RCC 7860 (cell line): Measurements from ENCODE around the gene OR10H2.
"Not testable (repeated sequence)": the region's sequence is repeated elsewhere in the genome, so short reads cannot be mapped to it uniquely, and the experiment has no call there.

Experiments
- DNase-seq: peaks from one replicate; pipeline ENCODE4 v3.0.0-alpha.2; 2015; ENCODE audit warnings: low spot score
- FAIRE-seq: peaks from 2 replicates; lab custom pipeline; 2012; peaks lifted over from hg19 to GRCh38; lab: Jason Lieb, UNC

The OR10H2 gene

DNA sequence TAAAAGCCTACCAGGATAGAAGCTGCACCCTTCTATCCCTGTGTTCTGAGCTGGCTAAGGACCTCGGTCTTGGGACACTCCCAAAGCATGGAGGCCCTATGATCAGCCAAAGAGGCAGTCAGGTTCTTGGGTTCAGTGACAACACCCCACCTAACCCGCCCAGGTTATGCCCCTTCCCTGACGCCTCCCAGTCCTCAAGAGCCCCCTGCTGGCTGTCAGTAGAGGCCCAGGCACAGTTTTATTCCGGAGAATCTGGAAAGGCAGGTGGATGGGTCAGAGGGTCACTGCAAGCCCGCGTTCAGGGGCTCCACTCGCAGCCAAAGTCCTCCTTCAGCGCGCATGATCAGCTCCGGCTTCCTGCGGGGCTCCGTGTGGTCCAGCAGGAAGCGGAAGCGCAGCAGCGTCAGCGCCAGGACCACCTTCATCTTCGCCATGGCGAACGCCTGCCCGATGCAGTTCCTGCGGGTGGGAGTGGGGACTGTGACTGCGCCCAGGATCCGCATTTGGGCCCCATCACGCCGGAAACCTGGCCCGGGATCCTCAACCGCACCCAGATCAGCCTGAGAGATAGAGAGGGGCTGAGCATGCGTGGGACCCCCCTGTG lies 32.2 kb downstream of the OR10H2 start:
- FAIRE-seq = no peak
- no peak for DNase-seq

DNA sequence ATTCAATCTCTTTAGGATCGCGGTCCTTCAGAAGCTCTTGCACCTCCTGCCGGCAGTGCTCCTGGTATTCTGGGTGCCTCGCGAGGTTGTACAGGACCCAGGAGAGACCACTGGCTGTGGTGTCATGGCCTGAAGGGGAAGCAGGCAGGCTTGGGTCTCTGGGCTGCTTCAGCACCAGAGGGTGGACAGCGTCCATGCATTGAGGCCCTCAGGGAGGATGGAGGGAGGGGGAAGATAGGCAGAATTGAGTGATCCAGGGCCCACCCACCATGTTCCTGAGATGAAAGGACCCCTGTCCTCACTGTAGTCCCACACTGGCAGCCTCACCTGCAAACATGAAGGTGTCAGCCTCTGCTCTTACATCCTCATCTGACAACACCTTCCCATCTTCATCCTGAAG lies 41.8 kb downstream of the OR10H2 start:
- DNase-seq = no peak
- FAIRE-seq = no peak

DNA sequence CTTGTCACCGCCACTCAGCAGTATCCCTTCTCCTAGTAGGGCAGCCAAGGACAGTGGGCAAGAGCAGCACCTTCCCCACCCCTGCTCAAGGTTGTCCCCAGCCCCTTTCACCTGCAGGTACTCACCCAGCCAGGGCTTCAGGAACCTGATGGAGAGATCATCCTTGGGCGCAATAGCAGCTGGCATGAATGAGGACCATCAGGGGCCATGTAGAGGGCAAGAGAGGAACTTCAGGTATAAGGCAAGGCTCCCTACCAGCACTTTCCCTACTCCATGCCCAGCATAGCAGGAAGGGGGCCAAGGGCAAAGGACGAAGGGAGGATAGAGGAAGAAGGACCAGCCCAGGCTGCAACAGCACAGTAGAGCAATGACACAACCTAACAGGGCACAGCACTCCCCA lies 46.3 kb downstream of the OR10H2 start:
- FAIRE-seq, DNase-seq: not testable (repeated sequence)

DNA sequence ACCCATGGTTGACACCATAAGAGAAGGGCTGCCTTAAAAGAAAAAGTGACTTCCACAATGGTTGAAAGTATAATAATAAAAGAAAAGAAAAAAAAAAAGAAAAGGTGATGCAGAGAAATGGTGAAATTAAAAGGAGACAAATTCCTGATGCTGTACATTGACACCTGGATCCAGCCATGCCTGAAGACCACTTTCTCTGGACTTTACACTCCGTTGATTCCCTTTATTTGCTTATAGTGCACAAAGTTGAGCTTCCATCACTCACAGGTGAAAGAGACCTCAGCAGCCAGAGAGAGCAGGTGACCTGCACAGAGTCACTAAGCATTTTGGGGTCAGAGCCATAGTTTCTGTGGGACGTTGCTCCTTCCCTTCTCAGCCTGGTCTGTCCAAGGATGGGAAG lies 47.4 kb downstream of the OR10H2 start:
- DNase-seq = no peak
- no peak for FAIRE-seq

DNA sequence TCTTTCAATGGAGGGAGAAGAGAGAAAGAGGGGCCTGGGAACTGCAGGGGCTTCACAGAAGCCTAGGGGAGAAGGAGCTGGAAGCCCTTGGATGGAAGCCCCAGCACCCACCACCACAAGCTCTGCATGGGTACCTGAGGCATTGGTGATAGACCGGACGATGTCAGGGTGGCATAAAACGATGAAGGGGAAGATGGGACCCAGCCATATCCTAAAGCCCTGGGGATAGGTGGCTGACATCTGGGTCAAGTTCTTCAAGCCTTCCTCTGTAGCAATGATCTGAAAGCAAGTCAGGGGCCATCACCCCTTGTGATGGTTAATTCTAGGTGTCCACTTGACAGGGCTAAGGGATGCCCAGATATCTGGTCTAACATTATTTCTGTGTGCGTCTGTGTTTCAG lies 48.4 kb downstream of the OR10H2 start:
- no peak for FAIRE-seq
- no peak for DNase-seq

DNA sequence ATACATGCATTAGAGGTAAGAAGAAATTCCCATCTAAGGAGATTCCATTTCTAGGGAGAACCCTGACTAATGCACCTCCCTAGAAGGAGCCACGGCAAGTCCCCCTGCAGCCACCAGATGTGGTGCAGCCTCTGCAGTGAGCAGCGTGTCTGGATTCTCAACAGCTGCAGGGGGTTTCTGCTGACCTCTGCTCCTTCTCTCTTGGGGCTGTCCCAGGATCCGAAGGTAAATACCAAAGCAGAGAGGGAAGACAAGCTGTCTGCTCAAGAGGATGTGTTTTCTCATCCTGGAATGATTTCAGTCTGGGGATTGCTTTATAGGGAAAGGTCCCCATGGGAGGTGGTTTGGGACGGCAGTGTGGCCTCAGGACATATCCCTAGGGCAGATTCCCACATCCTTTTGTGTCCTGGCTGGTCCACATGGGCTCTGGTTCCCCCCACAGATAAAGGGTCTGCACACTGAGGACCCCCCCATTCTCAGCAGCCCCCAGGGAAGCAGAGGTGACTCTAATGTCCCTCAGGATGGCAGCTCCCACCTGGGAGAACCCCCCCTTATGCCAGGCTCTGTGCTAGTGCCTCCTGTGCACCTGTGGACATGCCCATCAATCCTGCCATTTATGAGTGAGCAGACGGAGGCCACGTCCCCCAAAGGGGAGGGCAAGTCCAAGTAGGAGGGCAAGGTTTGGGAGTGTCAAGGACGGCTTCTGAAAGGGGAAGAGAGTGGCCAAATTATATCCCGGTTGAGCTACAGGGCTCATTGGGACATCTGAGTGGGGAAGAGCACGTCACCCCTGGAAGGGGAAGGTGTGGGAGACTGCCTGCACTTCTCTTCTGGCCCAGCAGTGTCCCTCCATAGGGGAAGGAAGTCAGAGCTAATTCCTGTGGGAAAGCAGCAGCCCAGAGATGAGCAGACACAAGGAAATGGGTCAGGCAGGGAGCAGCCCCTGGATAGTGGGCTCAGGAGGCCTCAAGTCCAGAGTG lies 49.5 kb downstream of the OR10H2 start:
- no peak for DNase-seq
- no peak for FAIRE-seq
